Neural cell (in vitro differentiated cells): ENCODE data around the gene RFTN1.

Experiments used
- CTCF ChIP-seq: fragments of 450-650 bp; IDR thresholded peaks from 2 replicates; pipeline ENCODE4 v1.5.1; 2014; ENCODE audit warnings: antibody characterized with exemption, mild to moderate bottlenecking, moderate library complexity; ENCODE audit not compliant: poor library complexity, severe bottlenecking
- EP300 ChIP-seq: fragments of 450-650 bp; conservative IDR thresholded peaks from 2 replicates; pipeline ENCODE4 v1.6.1; 2014; ENCODE audit warnings: antibody characterized with exemption, mild to moderate bottlenecking, moderate library complexity; ENCODE audit not compliant: poor library complexity, severe bottlenecking
- EZH2 ChIP-seq: fragments of 200-600, 300-800 bp; shearing (Covaris generic), sonication (generic); IDR thresholded peaks from 2 replicates; pipeline ENCODE4 v1.6.1; 2014; ENCODE audit warnings: antibody characterized with exemption, low read length, borderline replicate concordance, mild to moderate bottlenecking; ENCODE audit not compliant: insufficient read depth, poor library complexity, severe bottlenecking
- POLR2AphosphoS5 ChIP-seq: IDR thresholded peaks from 2 replicates; pipeline ENCODE4 v1.6.1; 2012
- TAF1 ChIP-seq: IDR thresholded peaks from 2 replicates; pipeline ENCODE4 v1.6.1; 2012; ENCODE audit warnings: low read depth

DNA sequence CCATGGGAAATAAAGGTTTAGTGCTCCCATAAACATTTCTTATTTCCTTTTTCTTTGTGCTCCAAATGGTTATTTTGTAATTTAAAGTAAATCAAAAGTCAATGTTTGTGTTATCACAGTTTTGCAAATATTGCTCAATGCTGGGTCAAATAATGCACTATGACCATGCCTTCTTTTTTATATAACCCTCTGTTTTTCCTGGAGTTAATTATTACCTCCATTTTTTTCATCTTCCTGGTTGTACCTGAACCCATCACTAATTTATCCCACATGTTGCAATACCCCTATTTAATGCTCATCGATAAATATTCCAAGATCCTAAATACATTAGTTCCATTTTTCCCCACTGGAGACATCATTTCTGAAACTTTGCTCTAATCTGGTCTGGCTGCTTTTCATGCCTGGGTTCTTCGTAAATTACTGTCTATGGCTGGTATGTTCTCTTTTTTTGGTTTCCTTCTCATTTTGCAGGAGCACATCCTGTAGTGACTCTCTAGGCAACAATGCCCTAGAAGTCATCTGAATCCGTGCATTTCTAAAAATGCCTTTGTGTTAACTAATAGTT is 182.1 kb downstream of the RFTN1 start:
- no peak for TF ChIP-seq POLR2AphosphoS5
- no peak for TF ChIP-seq CTCF
- TF ChIP-seq EZH2, result no peak
- no peak for TF ChIP-seq TAF1
- TF ChIP-seq EP300, result no peak
